Astrocyte (in vitro differentiated cells and primary cell): ENCODE data around the gene HPN.

Source experiments
- EZH2 ChIP-seq: IDR thresholded peaks from 2 replicates; pipeline ENCODE4 v1.6.1; 2012; ENCODE audit warnings: mild to moderate bottlenecking, low read length, inconsistent platforms; ENCODE audit not compliant: insufficient read depth
- TF ChIP-seq, protein P1 (sequence below): IDR thresholded peaks from 2 replicates; pipeline ENCODE4 v1.5.1; 2011; ENCODE audit warnings: low read depth, mild to moderate bottlenecking, inconsistent platforms, low read length, moderate library complexity; ENCODE audit not compliant: insufficient read depth

DNA sequence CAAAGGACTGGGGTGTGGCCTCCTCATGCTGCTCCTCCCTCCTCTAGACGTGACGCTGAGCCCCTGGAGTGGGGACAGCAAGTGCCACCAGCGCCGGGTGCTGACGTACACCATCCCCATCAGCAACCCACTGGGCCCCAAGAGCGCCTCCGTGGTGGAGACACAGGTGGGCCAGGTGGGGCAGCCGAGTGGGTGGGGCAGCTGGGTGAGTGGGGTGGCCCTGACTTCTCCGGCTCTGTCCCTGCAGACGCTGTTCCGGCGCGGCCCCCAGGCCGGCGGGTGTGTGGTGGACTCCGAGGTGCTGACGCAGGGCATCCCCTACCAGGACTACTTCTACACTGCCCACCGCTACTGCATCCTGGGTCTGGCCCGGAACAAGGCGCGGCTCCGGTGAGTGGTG lies 22.4 kb upstream of the HPN start:
- TF ChIP-seq, protein P1, sequence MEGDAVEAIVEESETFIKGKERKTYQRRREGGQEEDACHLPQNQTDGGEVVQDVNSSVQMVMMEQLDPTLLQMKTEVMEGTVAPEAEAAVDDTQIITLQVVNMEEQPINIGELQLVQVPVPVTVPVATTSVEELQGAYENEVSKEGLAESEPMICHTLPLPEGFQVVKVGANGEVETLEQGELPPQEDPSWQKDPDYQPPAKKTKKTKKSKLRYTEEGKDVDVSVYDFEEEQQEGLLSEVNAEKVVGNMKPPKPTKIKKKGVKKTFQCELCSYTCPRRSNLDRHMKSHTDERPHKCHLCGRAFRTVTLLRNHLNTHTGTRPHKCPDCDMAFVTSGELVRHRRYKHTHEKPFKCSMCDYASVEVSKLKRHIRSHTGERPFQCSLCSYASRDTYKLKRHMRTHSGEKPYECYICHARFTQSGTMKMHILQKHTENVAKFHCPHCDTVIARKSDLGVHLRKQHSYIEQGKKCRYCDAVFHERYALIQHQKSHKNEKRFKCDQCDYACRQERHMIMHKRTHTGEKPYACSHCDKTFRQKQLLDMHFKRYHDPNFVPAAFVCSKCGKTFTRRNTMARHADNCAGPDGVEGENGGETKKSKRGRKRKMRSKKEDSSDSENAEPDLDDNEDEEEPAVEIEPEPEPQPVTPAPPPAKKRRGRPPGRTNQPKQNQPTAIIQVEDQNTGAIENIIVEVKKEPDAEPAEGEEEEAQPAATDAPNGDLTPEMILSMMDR: no peak
- no peak for TF ChIP-seq EZH2
